Measurements from ENCODE around the gene TXNIP.
A peak's percentile ranks its signal among the peaks of the same experiment; 100 is the strongest.

The TXNIP gene

GRCh38 chr1:145960468-145961108 is 35.8 kb downstream of the TXNIP start:
- no peak overlapping the region for H3K4ac ChIP-seq (ENCODE audit: low read depth, low read length)
- peaks cover 44% of the 10 kb centered on the region for H3K27me3 ChIP-seq (ENCODE audit: insufficient read depth, low read length)
- no peak overlapping the region for H2BK5ac ChIP-seq (ENCODE audit: low read depth, low read length, poor library complexity)
- H3K18ac ChIP-seq (ENCODE audit: low read length): no peak overlapping the region
- peaks cover 2% of the 10 kb centered on the region for H3K9me3 ChIP-seq (ENCODE audit: insufficient read depth, low read depth, low read length)
- H2BK120ac ChIP-seq (ENCODE audit: insufficient read depth, low read length, poor library complexity): no peak overlapping the region
- H2AK5ac ChIP-seq (ENCODE audit: low read length): no peak overlapping the region
- peaks cover 6% of the 10 kb centered on the region for H3K79me1 ChIP-seq (ENCODE audit: low read length)
- H3K4me2 ChIP-seq (ENCODE audit: low read length): peak overlapping the region; percentile 94
- no peak overlapping the region for H2BK12ac ChIP-seq (ENCODE audit: low read length)
- H3K23ac ChIP-seq (ENCODE audit: low read length): no peak overlapping the region
- peak overlapping the region; percentile 48 for H4K8ac ChIP-seq (ENCODE audit: low read depth, low read length)
- no peak overlapping the region for H4K12ac ChIP-seq (ENCODE audit: low read depth, low read length)
- DNase-seq: peak; percentile 56 to 72
- peaks cover 16 to 26% of the 10 kb centered on the region in 2 experiments for H3K4me1 ChIP-seq (ENCODE audit: control insufficient read depth in 1 of 2, insufficient read depth in 2 of 2, low read length in 2 of 2)
- no peak overlapping the region for H3K27ac ChIP-seq (ENCODE audit: low read depth, low read length)
- peak overlapping the region; percentile 77 for H3K4me3 ChIP-seq (ENCODE audit: low read depth, low read length)
- no peak overlapping the region for H4K91ac ChIP-seq (ENCODE audit: low read depth, low read length)
- H3K36me3 ChIP-seq (ENCODE audit: control insufficient read depth in 1 of 2, insufficient read depth in 2 of 2, low read length in 2 of 2): no peaks in the 10 kb centered on the region
- WGBS (ENCODE audit: extremely low coverage, insufficient coverage, insufficient read length): no CpG with 5 or more reads among the region's 44 CpGs
- peak overlapping the region; percentile 77 for H2AFZ ChIP-seq (ENCODE audit: insufficient read depth, low read length, poor library complexity)
- no peaks in the 10 kb centered on the region for H3K79me2 ChIP-seq (ENCODE audit: control insufficient read depth, insufficient read depth, low read length, poor library complexity)
- H3K14ac ChIP-seq (ENCODE audit: low read length): no peak overlapping the region
- H3K9ac ChIP-seq (ENCODE audit: low read length): peak overlapping the region; percentile 70

- DNase-seq: no peak
- Histone ChIP-seq H3K4me3 (ENCODE audit: low read depth, low read length) (peak overlapping the region; percentile 77), H3K18ac (ENCODE audit: low read length) (no peak overlapping the region), H2AK5ac (ENCODE audit: low read length) (no peak overlapping the region), H3K27me3 (ENCODE audit: insufficient read depth, low read length) (peaks cover 45% of the 10 kb centered on the region), H2BK12ac (ENCODE audit: low read length) (no peak overlapping the region), H4K91ac (ENCODE audit: low read depth, low read length) (no peak overlapping the region), H3K27ac (ENCODE audit: low read depth, low read length) (no peak overlapping the region), H2BK5ac (ENCODE audit: low read depth, low read length, poor library complexity) (no peak overlapping the region), H3K79me1 (ENCODE audit: low read length) (peaks cover 6% of the 10 kb centered on the region), H3K9ac (ENCODE audit: low read length) (no peak overlapping the region), H3K4me2 (ENCODE audit: low read length) (peak overlapping the region; percentile 94), H4K8ac (ENCODE audit: low read depth, low read length) (no peak overlapping the region), H3K36me3 (ENCODE audit: control insufficient read depth in 1 of 2, insufficient read depth in 2 of 2, low read length in 2 of 2) (no peaks in the 10 kb centered on the region), H2BK120ac (ENCODE audit: insufficient read depth, low read length, poor library complexity) (no peak overlapping the region), H3K23ac (ENCODE audit: low read length) (no peak overlapping the region), H3K4ac (ENCODE audit: low read depth, low read length) (no peak overlapping the region), H3K4me1 (ENCODE audit: control insufficient read depth in 1 of 2, insufficient read depth in 2 of 2, low read length in 2 of 2) (peaks cover 16 to 26% of the 10 kb centered on the region in 2 experiments), H3K79me2 (ENCODE audit: control insufficient read depth, insufficient read depth, low read length, poor library complexity) (no peaks in the 10 kb centered on the region), H3K14ac (ENCODE audit: low read length) (no peak overlapping the region), H2AFZ (ENCODE audit: insufficient read depth, low read length, poor library complexity) (peak overlapping the region; percentile 77), H3K9me3 (ENCODE audit: insufficient read depth, low read depth, low read length) (peaks cover 2% of the 10 kb centered on the region), H4K12ac (ENCODE audit: low read depth, low read length) (no peak overlapping the region)
- no CpG with 5 or more reads among the region's 12 CpGs for WGBS (ENCODE audit: extremely low coverage, insufficient coverage, insufficient read length)
Observed at GRCh38 chr1:145959957-145960467, 36.4 kb downstream of the TXNIP start.

GRCh38 chr1:145959333-145959732 is 37.0 kb downstream of the TXNIP start:
- Histone ChIP-seq H2AFZ (ENCODE audit: insufficient read depth, low read length, poor library complexity) (no peak overlapping the region), H4K8ac (ENCODE audit: low read depth, low read length) (no peak overlapping the region), H2BK120ac (ENCODE audit: insufficient read depth, low read length, poor library complexity) (no peak overlapping the region), H3K23ac (ENCODE audit: low read length) (no peak overlapping the region), H3K9me3 (ENCODE audit: insufficient read depth, low read depth, low read length) (peaks cover 2% of the 10 kb centered on the region), H3K4me1 (ENCODE audit: control insufficient read depth in 1 of 2, insufficient read depth in 2 of 2, low read length in 2 of 2) (peaks cover 16 to 26% of the 10 kb centered on the region in 2 experiments), H3K4me2 (ENCODE audit: low read length) (no peak overlapping the region), H2BK12ac (ENCODE audit: low read length) (no peak overlapping the region), H3K36me3 (ENCODE audit: control insufficient read depth in 1 of 2, insufficient read depth in 2 of 2, low read length in 2 of 2) (no peaks in the 10 kb centered on the region), H3K9ac (ENCODE audit: low read length) (no peak overlapping the region), H3K4ac (ENCODE audit: low read depth, low read length) (no peak overlapping the region), H2BK5ac (ENCODE audit: low read depth, low read length, poor library complexity) (no peak overlapping the region), H3K79me2 (ENCODE audit: control insufficient read depth, insufficient read depth, low read length, poor library complexity) (no peaks in the 10 kb centered on the region), H3K27ac (ENCODE audit: low read depth, low read length) (no peak overlapping the region), H3K79me1 (ENCODE audit: low read length) (peaks cover 4% of the 10 kb centered on the region), H2AK5ac (ENCODE audit: low read length) (no peak overlapping the region), H4K12ac (ENCODE audit: low read depth, low read length) (no peak overlapping the region), H3K4me3 (ENCODE audit: low read depth, low read length) (no peak overlapping the region), H3K18ac (ENCODE audit: low read length) (no peak overlapping the region), H3K14ac (ENCODE audit: low read length) (no peak overlapping the region), H4K91ac (ENCODE audit: low read depth, low read length) (no peak overlapping the region), H3K27me3 (ENCODE audit: insufficient read depth, low read length) (peaks cover 45% of the 10 kb centered on the region)
- DNase-seq: no peak

DNA sequence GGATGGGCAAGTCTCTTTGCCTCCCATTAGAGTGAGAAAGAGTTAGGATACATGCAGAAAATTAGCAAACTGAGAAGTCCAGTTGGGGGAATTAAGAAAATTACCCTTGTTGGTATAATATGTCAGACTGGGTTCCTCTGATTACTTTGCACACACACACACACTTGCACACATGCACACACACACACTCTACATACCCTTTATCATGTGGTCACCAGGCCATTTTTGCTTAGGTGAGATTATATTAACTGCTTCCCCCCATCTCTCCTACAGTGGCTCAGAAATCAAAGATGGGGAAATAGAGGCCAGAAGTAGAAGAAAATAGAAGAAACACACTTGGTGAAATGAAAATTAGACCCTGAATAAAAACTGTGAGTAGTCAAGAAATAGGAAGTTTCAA is 37.6 kb downstream of the TXNIP start:
- Histone ChIP-seq H2AFZ (ENCODE audit: insufficient read depth, low read length, poor library complexity) (no peak overlapping the region), H3K18ac (ENCODE audit: low read length) (no peak overlapping the region), H2BK120ac (ENCODE audit: insufficient read depth, low read length, poor library complexity) (no peak overlapping the region), H3K4me2 (ENCODE audit: low read length) (no peak overlapping the region), H3K4ac (ENCODE audit: low read depth, low read length) (no peak overlapping the region), H3K4me1 (ENCODE audit: control insufficient read depth in 1 of 2, insufficient read depth in 2 of 2, low read length in 2 of 2) (peaks cover 16 to 26% of the 10 kb centered on the region in 2 experiments), H2BK5ac (ENCODE audit: low read depth, low read length, poor library complexity) (no peak overlapping the region), H3K27me3 (ENCODE audit: insufficient read depth, low read length) (peaks cover 45% of the 10 kb centered on the region), H4K8ac (ENCODE audit: low read depth, low read length) (no peak overlapping the region), H4K91ac (ENCODE audit: low read depth, low read length) (no peak overlapping the region), H2BK12ac (ENCODE audit: low read length) (no peak overlapping the region), H3K9ac (ENCODE audit: low read length) (no peak overlapping the region), H2AK5ac (ENCODE audit: low read length) (no peak overlapping the region), H3K36me3 (ENCODE audit: control insufficient read depth in 1 of 2, insufficient read depth in 2 of 2, low read length in 2 of 2) (no peaks in the 10 kb centered on the region), H3K14ac (ENCODE audit: low read length) (no peak overlapping the region), H4K12ac (ENCODE audit: low read depth, low read length) (no peak overlapping the region), H3K4me3 (ENCODE audit: low read depth, low read length) (no peak overlapping the region), H3K79me1 (ENCODE audit: low read length) (no peaks in the 10 kb centered on the region), H3K27ac (ENCODE audit: low read depth, low read length) (no peak overlapping the region), H3K9me3 (ENCODE audit: insufficient read depth, low read depth, low read length) (peaks cover 2% of the 10 kb centered on the region), H3K79me2 (ENCODE audit: control insufficient read depth, insufficient read depth, low read length, poor library complexity) (no peaks in the 10 kb centered on the region), H3K23ac (ENCODE audit: low read length) (no peak overlapping the region)
- DNase-seq: no peak
